ENCODE measurements around the gene INSM2.
A peak's percentile ranks its signal among the peaks of the same experiment; 100 is the strongest.

Gene INSM2

GRCh38 chr14:35533357-35534207, at the start of gene INSM2:
INSM2 (plus strand) TSS chr14:35534164; CDS start chr14:35534253, 89 bp downstream.
- peak; percentile 46 to 49 for DNase-seq (ENCODE audit: low read depth in 2 of 2)
- H3K4me3 ChIP-seq (replicated peaks in 1 of 2; ENCODE audit: low read depth in 2 of 2, low read length in 2 of 2), result peak within 1 kb of the TSS; percentile 60 to 61
- no peak for TF ChIP-seq CTCF (IDR thresholded peaks at IDR 0.05; ENCODE audit: low read depth, low read length)

- no peak overlapping the region for H3K4me3 ChIP-seq (replicated peaks in 1 of 2; ENCODE audit: low read depth in 2 of 2, low read length in 2 of 2)
- no peak for DNase-seq (ENCODE audit: low read depth in 2 of 2)
- TF ChIP-seq CTCF (IDR thresholded peaks at IDR 0.05; ENCODE audit: low read depth, low read length), result no peak
These were observed 41.4 kb upstream of the INSM2 start for GRCh38 chr14:35492569-35493014.

GRCh38 chr14:35495278-35495677, 38.7 kb upstream of the INSM2 start:
- no peak for TF ChIP-seq CTCF (IDR thresholded peaks at IDR 0.05; ENCODE audit: low read depth, low read length)
- H3K4me3 ChIP-seq (replicated peaks in 1 of 2; ENCODE audit: low read depth in 2 of 2, low read length in 2 of 2), result no peak overlapping the region
- no peak for DNase-seq (ENCODE audit: low read depth in 2 of 2)

GRCh38 chr14:35499180-35499579, 34.8 kb upstream of the INSM2 start:
- no peak for TF ChIP-seq CTCF (IDR thresholded peaks at IDR 0.05; ENCODE audit: low read depth, low read length)
- DNase-seq (ENCODE audit: low read depth in 2 of 2), result no peak
- H3K4me3 ChIP-seq (replicated peaks in 1 of 2; ENCODE audit: low read depth in 2 of 2, low read length in 2 of 2), result no peak overlapping the region

- TF ChIP-seq CTCF (IDR thresholded peaks at IDR 0.05; ENCODE audit: low read depth, low read length), result no peak
- DNase-seq (ENCODE audit: low read depth in 2 of 2), result no peak
- H3K4me3 ChIP-seq (replicated peaks in 1 of 2; ENCODE audit: low read depth in 2 of 2, low read length in 2 of 2), result no peak overlapping the region
These were observed 30.3 kb upstream of the INSM2 start for GRCh38 chr14:35503646-35504045.

GRCh38 chr14:35504260-35504659, 29.7 kb upstream of the INSM2 start:
- no peak for DNase-seq (ENCODE audit: low read depth in 2 of 2)
- TF ChIP-seq CTCF (IDR thresholded peaks at IDR 0.05; ENCODE audit: low read depth, low read length), result no peak
- no peak overlapping the region for H3K4me3 ChIP-seq (replicated peaks in 1 of 2; ENCODE audit: low read depth in 2 of 2, low read length in 2 of 2)

All from cardiac fibroblast (primary cell).